ENCODE data around the gene WIPF2.

WIPF2 gene

GRCh38 chr17:40218740-40219593, at the start of gene WIPF2:
WIPF2 (plus strand) TSS chr17:40219304; CDS start chr17:40256460, 37,156 bp downstream.
- FAIRE-seq: no peak
- DNase-seq (ENCODE audit: low spot score): peak; percentile 98

- FAIRE-seq: no peak
- DNase-seq (ENCODE audit: low spot score): no peak
Measured at GRCh38 chr17:40170325-40170724, 48.8 kb upstream of the WIPF2 start.

DNA sequence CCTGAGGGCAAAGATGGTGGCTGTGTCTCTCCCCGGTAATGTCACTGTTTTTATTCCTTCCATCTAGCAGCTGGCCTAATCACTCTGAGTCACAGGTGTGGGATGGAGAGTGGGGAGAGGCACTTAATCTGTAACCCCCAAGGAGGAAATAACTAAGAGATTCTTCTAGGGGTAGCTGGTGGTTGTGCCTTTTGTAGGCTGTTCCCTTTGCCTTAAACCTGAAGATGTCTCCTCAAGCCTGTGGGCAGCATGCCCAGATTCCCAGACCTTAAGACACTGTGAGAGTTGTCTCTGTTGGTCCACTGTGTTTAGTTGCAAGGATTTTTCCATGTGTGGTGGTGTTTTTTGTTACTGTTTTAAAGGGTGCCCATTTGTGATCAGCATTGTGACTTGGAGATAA, 47.4 kb upstream of the WIPF2 start:
- FAIRE-seq (no peak), DNase-seq (ENCODE audit: low spot score) (no peak)

DNA sequence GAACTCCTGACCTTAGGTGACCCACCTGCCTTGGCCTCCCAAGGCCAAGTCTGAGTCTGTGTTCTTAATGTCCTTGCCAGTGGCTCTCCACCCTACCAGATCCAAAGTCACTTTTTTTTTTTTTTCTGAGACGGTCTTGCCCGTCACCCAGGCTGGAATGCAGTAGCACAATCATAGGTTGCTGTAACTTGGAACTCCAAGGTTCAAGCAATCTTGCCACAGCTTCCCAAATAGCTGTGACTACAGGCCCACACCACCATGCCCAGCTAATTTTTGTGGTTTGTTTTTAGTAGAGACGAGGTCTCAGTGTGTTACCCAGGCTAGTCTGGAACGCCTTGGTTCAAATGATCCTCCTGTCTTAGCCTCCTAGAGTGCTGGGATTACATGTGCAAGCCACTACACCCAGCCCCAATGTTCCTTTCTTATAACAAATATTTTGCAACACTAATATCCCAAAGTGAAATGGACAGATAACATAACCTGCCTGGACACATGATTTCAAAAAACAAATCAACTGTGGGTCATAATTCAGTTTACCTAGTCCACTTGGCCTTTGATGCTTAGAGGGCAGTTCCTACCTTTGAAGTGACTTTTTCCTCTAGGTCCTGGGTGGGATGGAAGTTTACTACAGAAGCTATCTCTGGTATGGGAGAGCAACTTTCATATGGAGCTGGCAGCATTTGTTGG, 45.9 kb upstream of the WIPF2 start:
- no peak for DNase-seq (ENCODE audit: low spot score)
- FAIRE-seq: no peak

GRCh38 chr17:40173778-40174135, 45.3 kb upstream of the WIPF2 start:
- FAIRE-seq (no peak), DNase-seq (ENCODE audit: low spot score) (no peak)

GRCh38 chr17:40174514-40174913, 44.6 kb upstream of the WIPF2 start:
- DNase-seq (ENCODE audit: low spot score) (no peak), FAIRE-seq (no peak)

DNA sequence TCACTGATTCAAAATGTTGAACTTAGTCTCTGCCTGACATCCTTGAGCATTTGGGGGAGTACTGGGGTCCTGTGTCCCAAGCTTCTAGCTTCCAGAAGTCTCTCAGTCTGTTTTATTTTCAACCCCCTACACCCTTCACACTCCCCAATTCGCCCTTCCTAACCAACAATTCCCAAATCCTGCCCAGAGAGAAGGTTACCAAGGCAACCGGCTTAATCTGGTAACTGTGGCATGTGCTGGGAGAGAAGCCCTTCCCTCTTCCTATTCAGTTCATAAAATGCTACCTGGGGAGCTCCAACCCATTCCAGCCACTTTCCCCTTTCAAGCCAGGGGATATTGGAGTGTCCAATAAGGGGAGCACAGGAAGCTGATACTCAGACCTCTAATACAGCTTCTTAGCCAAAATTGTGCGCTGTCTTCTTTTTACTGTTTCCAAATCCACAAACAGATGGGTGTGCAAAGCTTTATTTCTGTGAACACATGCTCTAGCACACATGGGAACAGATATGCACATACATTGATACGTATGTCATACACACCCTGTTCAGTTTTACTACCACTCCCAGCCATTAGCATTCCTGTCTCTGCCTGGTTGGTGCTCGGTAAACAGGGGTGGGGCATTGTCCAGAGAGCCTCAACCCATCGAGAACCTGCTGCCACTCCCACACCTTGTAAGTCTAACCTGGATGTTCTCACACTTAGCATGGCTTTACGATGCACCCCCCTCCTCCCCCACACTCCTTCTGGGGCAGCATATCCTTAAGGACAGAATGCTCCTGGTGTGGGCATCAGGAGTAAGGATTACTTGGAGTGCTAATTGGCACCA, 43.0 kb upstream of the WIPF2 start:
- DNase-seq (ENCODE audit: low spot score) (no peak), FAIRE-seq (peak; percentile 17)

DNA sequence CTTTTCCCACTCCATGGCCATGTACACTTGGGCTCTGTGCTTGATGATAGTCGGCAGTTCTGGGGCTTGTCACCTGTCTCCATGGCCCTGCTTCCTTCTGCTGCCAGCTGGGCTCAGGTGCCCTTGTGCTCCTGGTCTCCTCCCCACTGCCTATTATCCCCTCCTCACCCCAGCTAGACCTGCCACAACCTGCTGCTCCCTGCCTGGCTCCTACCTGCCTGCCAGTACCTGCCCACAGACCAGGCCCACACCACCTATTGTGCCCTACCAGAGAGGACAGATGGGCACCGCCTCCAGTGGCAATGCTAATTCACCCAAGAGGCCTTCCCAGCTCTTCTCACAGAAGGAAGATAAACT, 42.4 kb upstream of the WIPF2 start:
- peak; percentile 46 for FAIRE-seq
- no peak for DNase-seq (ENCODE audit: low spot score)

- DNase-seq (ENCODE audit: low spot score): no peak
- FAIRE-seq: no peak
Measured at GRCh38 chr17:40177275-40177874, 41.7 kb upstream of the WIPF2 start, which contains the start of gene RAPGEFL1. RAPGEFL1 (plus strand) TSS chr17:40177470; CDS start chr17:40177862, 392 bp downstream.

- DNase-seq (ENCODE audit: low spot score) (no peak), FAIRE-seq (no peak)
Measured at GRCh38 chr17:40178021-40178601, 41.0 kb upstream of the WIPF2 start.

- no peak for DNase-seq (ENCODE audit: low spot score)
- FAIRE-seq: no peak
Measured at GRCh38 chr17:40178660-40179059, 40.4 kb upstream of the WIPF2 start.

- FAIRE-seq: no peak
- no peak for DNase-seq (ENCODE audit: low spot score)
Measured at GRCh38 chr17:40179923-40180659, 39.0 kb upstream of the WIPF2 start.

- DNase-seq (ENCODE audit: low spot score) (no peak), FAIRE-seq (no peak)
Measured at GRCh38 chr17:40180694-40181093, 38.4 kb upstream of the WIPF2 start.

DNA sequence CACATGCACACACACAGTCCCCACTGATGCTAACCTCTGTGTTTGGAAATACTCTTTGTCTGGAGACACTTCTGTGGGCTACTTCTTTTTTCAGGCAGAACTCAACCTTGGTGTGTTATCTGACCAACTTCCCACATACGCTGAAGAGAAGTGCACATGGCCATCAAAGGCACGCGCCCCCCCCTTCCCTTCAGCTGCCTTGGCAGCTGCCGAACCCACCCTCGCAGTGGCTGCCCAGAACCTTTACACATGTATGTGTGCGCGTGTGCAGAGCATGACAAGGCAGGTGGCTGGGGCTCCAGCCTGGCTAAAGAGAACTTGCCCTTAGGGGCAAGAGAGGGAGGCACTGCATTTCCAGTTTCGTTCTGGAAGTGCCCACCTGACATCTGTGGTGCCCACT, 37.9 kb upstream of the WIPF2 start:
- no peak for DNase-seq (ENCODE audit: low spot score)
- FAIRE-seq: no peak

GRCh38 chr17:40182606-40183005, 36.5 kb upstream of the WIPF2 start:
- DNase-seq (ENCODE audit: low spot score) (no peak), FAIRE-seq (no peak)

GRCh38 chr17:40187238-40187637, 31.9 kb upstream of the WIPF2 start:
- FAIRE-seq (no peak), DNase-seq (ENCODE audit: low spot score) (no peak)

GRCh38 chr17:40188694-40189093, 30.4 kb upstream of the WIPF2 start:
- FAIRE-seq: no peak
- no peak for DNase-seq (ENCODE audit: low spot score)

DNA sequence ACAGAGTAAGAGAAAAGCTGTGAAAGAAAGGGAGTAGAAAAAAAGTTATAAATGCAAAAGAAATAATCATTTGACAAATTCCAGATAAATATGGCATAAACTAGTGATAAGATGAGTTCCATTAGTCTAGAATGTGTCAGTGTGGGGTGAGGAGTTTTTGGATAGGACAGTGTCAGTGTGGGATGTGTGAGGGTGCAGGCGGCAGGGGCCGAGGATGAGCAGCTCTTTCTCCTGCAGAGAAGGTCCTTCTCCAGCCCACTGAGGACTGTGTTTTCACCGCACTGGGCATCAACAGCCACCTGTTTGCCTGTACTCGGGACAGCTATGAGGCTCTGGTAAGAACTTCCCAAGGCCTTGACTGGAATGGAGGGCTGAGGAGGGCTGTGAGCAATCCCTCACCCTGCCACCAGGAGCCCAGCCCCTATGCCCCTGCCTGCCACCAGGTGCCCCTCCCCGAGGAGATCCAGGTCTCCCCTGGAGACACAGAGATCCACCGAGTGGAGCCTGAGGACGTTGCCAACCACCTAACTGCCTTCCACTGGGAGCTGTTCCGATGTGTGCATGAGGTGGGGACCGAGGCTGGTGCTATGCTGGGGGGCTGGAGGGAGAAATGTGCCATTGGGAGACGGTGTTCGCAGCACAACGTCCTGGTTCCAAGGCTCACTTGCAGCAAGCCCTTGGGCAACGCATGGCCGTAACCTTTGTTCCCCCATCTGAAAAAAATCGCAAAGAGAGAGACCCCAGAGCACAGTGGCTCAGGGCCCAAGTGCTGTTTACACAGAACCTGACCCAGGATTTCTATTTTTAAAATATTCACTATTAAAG, 28.7 kb upstream of the WIPF2 start:
- FAIRE-seq (no peak), DNase-seq (ENCODE audit: low spot score) (no peak)
